HepG2 (cell line): ENCODE measurements around the gene RUNDC1. TPM values are rescaled to one million over a fixed set of nuclear protein-coding genes. Genes with fewer than 3 reads are reported as not detected.

Experiments used
- ELF1 ChIP-seq: sonication (generic); formaldehyde crosslinking; IDR thresholded peaks from 2 replicates; pipeline ENCODE4 v1.4.0; 2020; ENCODE audit warnings: missing genetic modification reagents
- YEATS2 ChIP-seq: sonication (generic); formaldehyde crosslinking; IDR thresholded peaks from 2 replicates; pipeline ENCODE4 v1.4.0; 2020; ENCODE audit warnings: missing genetic modification reagents, borderline replicate concordance
- ZNF20 ChIP-seq: sonication (generic); formaldehyde crosslinking; IDR thresholded peaks from 2 replicates; pipeline ENCODE4 v1.4.0; 2020; ENCODE audit warnings: mild to moderate bottlenecking, moderate library complexity, missing genetic modification reagents
- ZNF318 ChIP-seq: sonication (generic); formaldehyde crosslinking; IDR thresholded peaks from 2 replicates; pipeline ENCODE4 v1.4.0; 2020; ENCODE audit warnings: mild to moderate bottlenecking, missing genetic modification reagents
- ZNF576 ChIP-seq: sonication (generic); formaldehyde crosslinking; IDR thresholded peaks from 2 replicates; pipeline ENCODE4 v1.4.0; 2020; ENCODE audit warnings: mild to moderate bottlenecking, missing genetic modification reagents
- polyA plus RNA-seq, 8 experiments: library from polyadenylated mRNA; depleted of rRNA in 3 of 8; stranded (reverse) in 7 of 8; unstranded in 1 of 8; fragments of >200 nt; fragmentation: Illumina TruSeq in 4 of 8; extraction: Trizol in 4 of 8; gene quantifications; 2 replicates each; pipeline versions ENCODE4 v1.2.1 to v1.2.3, GENCODE V29; 2011 to 2016; ENCODE audit warnings: low read depth in 4 of 8, missing spikeins in 1 of 8, mixed read lengths in 1 of 8; ENCODE audit not compliant: insufficient read depth in 1 of 8
- total RNA-seq, 5 experiments: library from RNA; depleted of rRNA; stranded (reverse); fragments of >200 nt; fragmentation: Illumina TruSeq; extraction: Trizol; gene quantifications; 2 replicates each; pipeline ENCODE4 v1.2.3, GENCODE V29; 2016; ENCODE audit warnings: low read depth in 1 of 5
- TF ChIP-seq, protein P1 (sequence below): sonication (generic); formaldehyde crosslinking; IDR thresholded peaks from 2 replicates; pipeline ENCODE4 v1.4.0; 2020; ENCODE audit warnings: missing genetic modification reagents, borderline replicate concordance

The RUNDC1 gene
- total and polyA plus RNA-seq, 2 of the 13 experiments (the other 11 are each of a cell fraction or from before 2014, with no cell fraction given): 10.3 to 11.4 TPM

- TF ChIP-seq, protein P1, sequence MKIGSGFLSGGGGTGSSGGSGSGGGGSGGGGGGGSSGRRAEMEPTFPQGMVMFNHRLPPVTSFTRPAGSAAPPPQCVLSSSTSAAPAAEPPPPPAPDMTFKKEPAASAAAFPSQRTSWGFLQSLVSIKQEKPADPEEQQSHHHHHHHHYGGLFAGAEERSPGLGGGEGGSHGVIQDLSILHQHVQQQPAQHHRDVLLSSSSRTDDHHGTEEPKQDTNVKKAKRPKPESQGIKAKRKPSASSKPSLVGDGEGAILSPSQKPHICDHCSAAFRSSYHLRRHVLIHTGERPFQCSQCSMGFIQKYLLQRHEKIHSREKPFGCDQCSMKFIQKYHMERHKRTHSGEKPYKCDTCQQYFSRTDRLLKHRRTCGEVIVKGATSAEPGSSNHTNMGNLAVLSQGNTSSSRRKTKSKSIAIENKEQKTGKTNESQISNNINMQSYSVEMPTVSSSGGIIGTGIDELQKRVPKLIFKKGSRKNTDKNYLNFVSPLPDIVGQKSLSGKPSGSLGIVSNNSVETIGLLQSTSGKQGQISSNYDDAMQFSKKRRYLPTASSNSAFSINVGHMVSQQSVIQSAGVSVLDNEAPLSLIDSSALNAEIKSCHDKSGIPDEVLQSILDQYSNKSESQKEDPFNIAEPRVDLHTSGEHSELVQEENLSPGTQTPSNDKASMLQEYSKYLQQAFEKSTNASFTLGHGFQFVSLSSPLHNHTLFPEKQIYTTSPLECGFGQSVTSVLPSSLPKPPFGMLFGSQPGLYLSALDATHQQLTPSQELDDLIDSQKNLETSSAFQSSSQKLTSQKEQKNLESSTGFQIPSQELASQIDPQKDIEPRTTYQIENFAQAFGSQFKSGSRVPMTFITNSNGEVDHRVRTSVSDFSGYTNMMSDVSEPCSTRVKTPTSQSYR (CRISPR knock-in tag): 0 out of 2 replicates have a peak, but pooled peaks have one; percentile 18
- TF ChIP-seq ZNF318 (CRISPR knock-in tag) (no peak), ZNF576 (CRISPR knock-in tag) (0 out of 2 replicates have a peak, but pooled peaks have one; percentile 60), YEATS2 (CRISPR knock-in tag) (peak; percentile 56; the same call in 1 of the 2 replicates), ZNF20 (no peak), ELF1 (peak; percentile 97)
- TF ChIP-seq, all 625 proteins: peak for 169
Measured at GRCh38 chr17:42980274-42980765, at the start of gene RUNDC1 (continued).
